Activated CD8-positive, alpha-beta memory T cell treated with anti-CD3 and anti-CD28 coated beads for 48 hours (primary cell): ENCODE results near the gene ZPR1.
"Not testable (repeated sequence)": the region's sequence is repeated elsewhere in the genome, so short reads cannot be mapped to it uniquely, and the experiment has no call there.

ENCODE experiments used
- DNase-seq, 3 experiments: peaks; one replicate each; pipeline ENCODE4 v3.0.0-alpha.2; 2020; ENCODE audit warnings: low read depth in 2 of 3, low spot score in 2 of 3

The ZPR1 gene

GRCh38 chr11:116823031-116823843, 35.4 kb upstream of the ZPR1 start, which contains the start of gene APOA4:
Gene APOA4, minus strand, starts transcription at chr11:116823304. Its CDS starts 113 bp downstream, at chr11:116823191.
- no peak for DNase-seq

DNA sequence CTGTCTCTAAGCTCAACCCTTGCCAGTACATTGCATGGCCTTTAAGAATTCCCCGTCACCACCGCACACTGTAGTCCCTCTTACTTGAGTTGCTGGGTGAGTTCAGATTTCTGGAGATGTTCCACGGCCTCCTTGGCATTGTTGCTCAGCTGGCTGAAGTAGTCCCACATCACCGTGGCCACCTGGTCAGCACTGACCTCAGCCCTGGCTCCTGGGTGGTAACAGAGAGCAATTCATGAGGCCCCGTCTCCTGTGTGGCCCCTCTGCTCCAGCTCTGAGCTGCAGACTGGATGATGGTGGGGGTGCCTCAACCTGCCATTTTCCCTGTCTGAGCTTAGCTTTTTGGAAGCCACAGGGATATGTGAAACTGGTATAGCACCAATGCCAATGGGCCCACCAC, 34.8 kb upstream of the ZPR1 start:
- no peak for DNase-seq

GRCh38 chr11:116821050-116821918, 33.5 kb upstream of the ZPR1 start:
- no peak for DNase-seq

- DNase-seq = no peak
Observed at GRCh38 chr11:116819049-116819448, 31.2 kb upstream of the ZPR1 start.

GRCh38 chr11:116814502-116814901, 26.7 kb upstream of the ZPR1 start:
- no peak for DNase-seq

DNA sequence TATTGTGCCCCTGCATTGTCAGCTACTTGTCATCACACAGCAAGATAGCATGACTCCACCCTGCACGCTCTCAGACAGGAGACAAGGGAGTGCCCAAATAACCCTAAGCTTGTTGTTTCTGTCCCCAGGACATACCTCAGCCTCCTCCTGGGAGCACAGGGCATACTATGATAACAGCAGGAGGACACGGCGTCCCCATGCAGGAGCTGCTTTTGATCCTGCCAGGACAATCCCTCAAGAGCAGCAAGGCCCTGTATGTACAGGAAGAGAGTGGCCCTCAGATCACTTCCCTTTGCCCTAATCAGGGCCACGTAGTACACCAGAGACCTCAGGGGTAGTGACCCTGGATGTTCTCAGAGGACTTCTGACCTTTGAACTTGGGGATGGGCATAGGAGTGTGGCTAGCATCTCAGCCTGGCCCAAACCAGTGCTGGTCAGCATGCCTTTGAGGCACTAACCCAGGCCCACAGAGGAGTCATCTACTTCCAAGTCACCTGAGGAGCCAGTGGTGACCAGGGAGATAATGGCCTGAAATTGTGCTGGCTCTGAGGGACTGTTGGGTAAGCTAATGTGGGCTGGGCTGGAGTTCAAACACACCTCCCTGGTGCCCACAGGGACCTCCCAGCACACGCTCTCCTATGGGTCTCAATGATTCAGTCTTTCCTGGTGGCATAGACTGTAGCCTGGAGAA, 26.1 kb upstream of the ZPR1 start:
- DNase-seq = no peak

- DNase-seq = no peak
Observed at GRCh38 chr11:116813170-116813569, 25.3 kb upstream of the ZPR1 start.

- DNase-seq = no peak
Observed at GRCh38 chr11:116812109-116812508, 24.3 kb upstream of the ZPR1 start.

- DNase-seq = no peak
Observed at GRCh38 chr11:116811194-116811593, 23.4 kb upstream of the ZPR1 start.

DNA sequence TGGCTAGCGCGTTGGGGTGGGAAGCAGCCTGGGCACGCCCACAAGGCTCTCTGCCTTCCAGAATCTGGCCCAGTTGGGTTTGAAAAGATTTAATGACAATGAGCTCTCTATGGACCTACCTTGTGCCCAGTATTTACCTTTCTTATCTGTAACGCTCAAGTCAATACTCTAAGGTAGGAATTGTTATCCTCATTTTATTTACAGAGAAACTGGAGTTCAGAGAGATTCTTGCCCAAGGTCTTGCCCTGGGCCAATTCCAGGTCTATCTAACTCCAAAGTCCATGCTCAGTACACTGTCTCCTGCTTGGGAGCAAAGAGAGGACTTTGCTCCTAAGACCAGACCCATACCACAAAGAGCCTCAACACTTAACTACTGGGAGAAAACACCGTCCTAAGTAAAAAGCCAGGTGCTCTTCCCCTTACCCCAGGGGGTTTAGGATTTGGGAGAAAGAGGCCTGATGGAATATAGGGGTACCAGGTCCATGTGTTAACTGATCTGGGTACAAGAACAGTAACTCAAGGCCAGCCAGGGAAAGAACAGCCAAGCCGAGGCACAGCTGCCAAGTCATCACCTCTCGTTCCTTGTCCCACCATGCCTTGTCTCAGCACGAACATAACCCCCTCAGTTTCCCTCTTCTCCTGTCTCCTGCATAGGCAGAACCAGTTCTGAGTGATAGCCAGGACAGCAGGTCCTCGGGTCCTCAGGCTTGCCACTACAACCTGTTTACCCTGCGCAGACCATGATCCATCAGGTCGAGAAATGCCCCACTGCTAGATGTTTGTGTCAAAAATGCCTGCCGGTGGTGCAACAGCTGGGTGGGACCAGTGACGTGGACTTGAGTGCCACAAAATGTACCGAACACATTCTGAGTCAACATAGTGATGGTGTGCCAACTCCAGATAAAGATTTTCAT, 20.7 kb upstream of the ZPR1 start:
- no peak for DNase-seq

DNA sequence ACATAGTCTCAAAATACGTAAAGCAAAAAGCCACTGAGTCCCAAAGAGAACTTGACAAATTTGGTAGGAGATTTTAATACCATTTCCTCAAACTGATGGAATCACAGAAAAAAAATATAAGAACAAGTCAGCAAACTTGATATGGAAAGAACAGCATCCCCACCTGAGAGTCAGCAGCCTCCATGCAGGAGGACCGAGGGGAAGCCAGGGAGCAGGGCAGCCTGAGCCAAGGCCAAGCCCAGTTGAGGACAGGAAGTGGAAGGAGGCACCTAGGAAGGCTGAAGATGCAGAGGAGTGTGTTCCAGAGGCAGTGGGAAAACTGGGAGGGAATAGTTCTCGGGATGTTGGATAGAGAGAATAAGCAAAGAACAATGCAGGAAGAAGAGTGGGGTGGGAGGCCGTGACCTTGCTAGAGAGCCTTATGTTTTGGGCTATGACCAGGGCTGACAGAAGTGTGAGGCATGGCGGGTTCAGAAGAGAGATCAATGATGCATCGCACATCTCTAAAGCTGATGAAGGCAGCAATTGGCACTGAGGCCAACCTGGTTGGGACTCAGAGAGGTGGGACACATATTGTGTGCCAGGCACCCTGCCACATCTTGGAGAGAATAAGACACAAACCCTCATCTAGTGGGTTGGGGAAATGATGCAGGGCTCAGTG, 19.9 kb upstream of the ZPR1 start:
- DNase-seq = no peak

DNA sequence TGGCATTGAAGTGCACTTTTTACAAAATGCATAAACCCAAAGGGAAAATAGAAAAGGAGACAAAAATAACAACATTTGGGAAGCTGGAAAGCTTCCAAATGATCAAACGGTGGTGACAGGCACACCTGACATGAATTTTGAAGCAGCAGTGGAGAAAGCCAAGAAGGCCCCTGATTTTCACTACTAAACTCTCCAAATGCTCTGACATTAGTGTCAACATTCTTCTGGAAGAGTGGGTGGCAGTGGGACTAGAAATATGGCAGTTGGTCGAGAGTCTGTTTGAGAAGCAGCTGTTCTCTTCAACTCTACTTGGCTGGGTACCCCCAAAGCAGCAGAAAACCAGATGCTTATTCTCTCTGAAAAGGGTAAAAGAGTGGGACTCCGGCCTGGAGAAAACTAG, 16.2 kb upstream of the ZPR1 start:
- DNase-seq = no peak

DNA sequence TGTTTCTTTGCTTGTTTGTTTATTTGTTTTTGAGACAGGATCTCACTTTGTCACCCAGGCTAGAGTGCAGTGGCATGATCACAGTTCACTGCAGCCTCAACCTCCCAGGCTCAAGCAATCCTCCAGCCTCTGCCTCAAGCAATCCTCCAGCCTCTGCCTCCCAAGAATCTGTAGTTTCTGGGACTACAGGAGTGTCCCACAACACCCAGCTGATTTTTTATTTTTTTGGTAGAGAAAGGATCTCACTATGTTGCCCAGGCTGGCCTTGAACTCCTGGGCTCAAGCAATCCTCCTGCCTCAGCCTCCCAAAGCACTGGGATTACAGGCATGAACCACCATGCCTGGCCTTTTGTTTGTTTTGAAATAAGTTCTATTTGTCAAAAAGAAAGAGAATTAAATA, 13.8 kb upstream of the ZPR1 start:
- not testable (repeated sequence) for DNase-seq

- no peak for DNase-seq
Observed at GRCh38 chr11:116800610-116801009, 12.8 kb upstream of the ZPR1 start.

DNA sequence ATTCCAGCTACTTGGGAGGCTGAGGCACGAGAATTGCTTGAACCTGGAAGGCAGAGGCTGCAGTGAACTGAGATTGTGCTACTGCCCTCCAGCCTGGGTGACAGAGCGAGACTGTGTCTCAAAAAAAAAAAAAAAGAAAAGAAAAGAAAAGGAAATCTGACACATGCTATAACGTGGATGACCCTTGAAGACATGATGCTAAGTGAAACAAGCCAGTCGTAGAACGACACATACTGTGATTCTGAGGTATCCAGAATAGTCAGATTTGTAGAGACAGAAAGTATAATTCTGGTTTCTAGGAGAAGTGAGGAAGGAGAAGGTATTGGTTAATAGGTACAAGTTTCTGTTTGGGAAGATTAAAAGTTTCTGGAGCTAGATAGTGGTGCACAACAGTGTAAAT, 10.5 kb upstream of the ZPR1 start:
- DNase-seq = no peak

- DNase-seq = no peak
Observed at GRCh38 chr11:116797816-116798215, 10.0 kb upstream of the ZPR1 start.

GRCh38 chr11:116796548-116796947, 8.7 kb upstream of the ZPR1 start:
- DNase-seq = no peak

DNA sequence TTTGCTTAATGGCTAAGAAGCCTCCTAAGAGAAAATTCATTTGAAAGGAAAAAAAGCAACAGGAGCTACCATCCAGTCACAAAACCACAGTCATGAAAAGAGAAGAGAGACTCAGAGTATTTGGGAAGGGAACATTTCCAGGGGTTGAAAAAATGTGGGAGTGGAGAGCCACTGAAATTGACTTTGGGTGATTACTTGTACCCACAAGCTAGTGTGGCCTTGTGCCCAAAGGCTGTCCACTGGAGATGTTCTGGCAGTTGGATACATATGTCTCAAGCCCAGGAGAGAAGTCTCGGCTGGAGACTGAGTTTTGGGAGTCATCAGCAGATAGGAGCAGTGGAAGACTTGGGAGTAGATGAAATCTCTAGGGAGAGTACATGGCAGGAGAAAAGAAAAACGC, 7.0 kb upstream of the ZPR1 start:
- no peak for DNase-seq

- no peak for DNase-seq
Observed at GRCh38 chr11:116793772-116794097, 5.9 kb upstream of the ZPR1 start.
